ENCODE results near the gene NUDT4.
A peak's percentile ranks its signal among the peaks of the same experiment; 100 is the strongest.
"Not testable (repeated sequence)": the region's sequence is repeated elsewhere in the genome, so short reads cannot be mapped to it uniquely, and the experiment has no call there.

NUDT4 gene

DNA sequence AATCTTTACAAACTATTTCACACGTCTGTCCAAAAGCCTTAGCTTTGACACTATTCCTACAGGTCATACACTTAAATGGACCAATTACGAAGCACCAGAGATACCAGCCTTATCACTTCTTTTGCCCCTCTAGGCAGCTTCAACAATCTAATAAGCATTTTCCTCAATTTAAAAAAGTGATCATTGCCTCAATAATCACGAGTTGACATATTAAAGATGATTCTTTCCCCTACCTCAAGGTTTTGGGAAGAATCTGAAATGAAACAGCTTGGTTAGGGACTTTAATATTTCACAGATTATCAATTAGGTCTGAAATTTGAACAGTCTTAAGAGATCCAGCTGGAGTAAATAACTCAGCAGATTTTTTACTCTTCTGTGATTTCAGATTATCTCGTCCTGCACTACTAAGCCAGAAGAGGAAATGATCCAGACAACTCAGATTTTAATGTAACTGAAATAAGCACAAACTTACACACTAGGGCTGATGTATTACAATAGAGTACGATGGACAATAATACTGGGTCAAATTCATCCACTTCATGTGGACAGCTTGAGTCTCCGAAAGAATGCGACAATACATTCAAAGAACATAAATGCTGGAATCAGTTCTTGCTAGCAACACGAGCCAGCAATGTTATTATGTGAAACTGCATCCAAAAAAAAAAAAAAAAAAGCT is 48.1 kb downstream of the NUDT4 start:
- no peak for DNase-seq (ENCODE audit: extremely low read depth in 1 of 2, low read depth in 1 of 2)

DNA sequence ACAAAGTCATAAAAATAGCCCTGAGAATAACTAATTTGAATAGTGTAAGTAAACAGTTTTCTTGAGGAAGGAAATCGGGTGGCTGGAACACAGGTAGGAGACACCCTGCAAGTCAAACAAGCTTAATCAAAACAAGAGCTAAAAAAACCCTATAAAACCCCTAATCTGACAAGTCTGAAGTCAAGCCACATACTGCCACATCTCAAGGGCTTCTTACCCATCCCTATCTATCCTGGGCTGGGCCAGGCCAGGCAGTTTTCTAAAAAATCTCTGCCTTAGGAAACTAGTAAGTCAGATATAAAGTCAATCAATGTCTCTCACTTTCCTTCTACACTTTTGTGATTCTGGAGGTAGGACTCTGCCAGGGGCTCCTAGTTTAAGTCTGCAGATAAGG is 48.7 kb downstream of the NUDT4 start:
- no peak for DNase-seq (ENCODE audit: extremely low read depth in 1 of 2, low read depth in 1 of 2)

- DNase-seq (ENCODE audit: extremely low read depth in 1 of 2, low read depth in 1 of 2), result no peak
Measured at GRCh38 chr12:93427779-93428564, 50.2 kb downstream of the NUDT4 start.

- DNase-seq (ENCODE audit: extremely low read depth in 1 of 2, low read depth in 1 of 2), result no peak
Measured at GRCh38 chr12:93429448-93429847, 51.7 kb downstream of the NUDT4 start.

DNA sequence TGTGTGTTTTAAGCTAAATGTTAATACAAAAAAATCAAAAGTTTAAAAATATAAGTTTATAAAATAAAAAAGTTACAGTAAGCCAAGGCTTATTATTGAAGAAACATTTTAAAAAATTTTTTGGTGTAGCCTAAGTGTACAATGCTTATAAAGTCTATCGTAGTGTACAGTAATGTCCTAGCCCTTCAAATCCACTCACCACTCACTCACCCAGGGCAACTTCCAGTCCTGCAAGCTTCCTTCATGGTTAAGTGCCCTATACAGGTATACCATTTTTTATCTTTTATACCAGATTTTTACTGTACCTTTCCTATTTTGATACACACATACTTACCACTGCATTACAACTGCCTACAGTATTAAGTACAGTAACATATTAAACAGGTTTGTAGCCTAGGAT is 52.1 kb downstream of the NUDT4 start:
- DNase-seq (ENCODE audit: extremely low read depth in 1 of 2, low read depth in 1 of 2), result no peak

GRCh38 chr12:93430280-93430679 is 52.6 kb downstream of the NUDT4 start:
- DNase-seq (ENCODE audit: extremely low read depth in 1 of 2, low read depth in 1 of 2), result no peak

- not testable (repeated sequence) for DNase-seq (ENCODE audit: extremely low read depth in 1 of 2, low read depth in 1 of 2)
Measured at GRCh38 chr12:93432031-93432430, 54.3 kb downstream of the NUDT4 start.

DNA sequence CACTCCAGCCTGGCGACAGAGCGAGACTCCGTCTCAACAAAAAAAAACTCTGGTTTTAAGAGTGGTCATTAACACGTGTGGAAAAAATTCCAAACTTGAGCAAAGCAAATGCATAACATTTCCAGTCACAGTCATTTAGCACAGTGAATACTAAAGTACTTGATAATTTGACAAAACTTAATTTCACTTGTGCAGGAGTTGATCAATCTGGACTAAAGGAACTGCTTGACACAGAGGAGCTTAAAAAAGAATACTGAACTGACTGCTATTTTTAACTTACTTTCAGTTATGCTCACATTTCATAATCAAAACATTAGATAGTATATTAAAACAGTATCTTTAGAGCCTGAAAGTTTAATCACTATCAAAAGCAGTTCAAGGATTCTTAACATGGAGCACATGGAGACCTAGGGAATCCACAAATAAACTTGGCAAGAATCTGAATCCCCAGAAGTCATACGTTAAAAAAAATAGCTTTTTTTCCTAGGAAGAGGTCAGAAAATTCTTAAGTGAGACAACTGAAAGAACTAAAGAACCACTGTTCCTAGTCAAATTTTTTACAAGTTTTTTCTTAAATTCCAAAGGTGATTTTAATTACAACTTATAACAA is 56.6 kb downstream of the NUDT4 start:
- DNase-seq (ENCODE audit: extremely low read depth in 1 of 2, low read depth in 1 of 2), result no peak

DNA sequence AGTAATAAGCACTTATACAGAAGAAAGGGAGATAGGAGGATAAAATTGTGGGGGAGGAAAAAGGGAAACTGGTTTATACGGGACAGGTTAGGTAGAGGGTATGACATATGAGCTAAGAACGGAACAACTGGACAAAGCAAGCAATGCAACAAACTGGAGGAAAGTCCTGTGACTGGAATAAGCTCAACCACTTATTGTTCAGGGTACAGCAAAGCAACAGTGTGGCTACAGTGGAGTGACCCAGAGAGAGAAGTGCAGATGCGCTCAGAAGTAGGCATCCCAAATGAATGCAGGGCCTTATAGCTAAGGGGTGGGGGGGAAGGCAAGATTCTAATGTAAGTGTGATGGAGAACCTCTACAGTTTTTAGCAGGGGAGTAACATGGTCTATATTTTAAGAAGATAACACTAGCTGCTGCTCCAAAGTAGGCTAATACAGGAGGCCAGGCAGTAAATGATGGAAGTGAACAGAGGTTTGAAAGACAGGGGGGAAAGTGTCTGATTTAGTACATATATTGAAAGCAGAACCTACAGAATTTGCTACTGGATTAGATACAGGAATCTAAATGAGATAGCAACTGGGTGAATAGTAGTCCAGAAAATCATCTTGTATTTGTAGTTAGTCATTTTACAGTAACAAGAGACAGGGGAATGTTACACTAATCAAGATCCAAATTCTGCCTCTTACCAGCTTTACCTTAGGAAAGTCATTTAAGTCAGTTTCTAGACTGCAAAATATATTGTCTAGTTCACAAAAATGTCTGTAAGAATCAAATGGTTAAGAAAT is 60.7 kb downstream of the NUDT4 start:
- no peak for DNase-seq (ENCODE audit: extremely low read depth in 1 of 2, low read depth in 1 of 2)

DNA sequence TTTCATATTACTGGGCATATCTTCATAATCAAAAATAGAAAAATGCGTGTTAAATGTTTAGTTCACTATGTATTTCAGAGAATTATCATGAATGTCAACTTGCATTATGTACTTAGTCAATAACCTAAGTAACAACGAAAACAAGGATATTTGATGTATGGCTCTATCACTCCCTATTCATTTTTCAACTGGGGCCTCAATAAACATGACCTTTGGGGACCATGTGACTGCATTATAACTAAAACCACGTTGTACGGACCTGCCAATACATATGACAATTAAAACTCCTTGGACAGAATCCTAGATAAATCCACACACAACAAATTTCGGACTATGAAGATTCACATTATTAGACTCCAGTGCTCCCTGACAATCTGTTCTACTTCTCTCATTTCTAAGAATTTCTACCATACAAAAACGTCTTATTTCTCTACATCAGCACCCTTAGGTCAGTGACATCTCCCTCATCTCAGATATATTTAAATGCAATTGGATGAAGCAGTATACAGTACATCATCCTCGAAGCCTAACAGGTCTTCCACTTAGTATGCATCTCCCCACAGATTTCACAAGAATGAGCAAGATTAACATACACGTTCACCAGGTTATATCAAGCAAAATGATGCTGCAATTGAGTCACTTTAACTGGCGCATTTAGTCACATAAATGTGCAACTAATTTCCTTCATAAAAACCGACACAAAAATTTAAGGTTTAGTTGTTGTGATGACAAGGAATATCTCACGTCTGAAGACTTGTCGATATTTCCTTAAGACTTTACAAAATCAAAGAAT is 62.5 kb downstream of the NUDT4 start:
- no peak for DNase-seq (ENCODE audit: extremely low read depth in 1 of 2, low read depth in 1 of 2)

GRCh38 chr12:93441081-93441616 is 63.4 kb downstream of the NUDT4 start:
- peak in 1 of 2 donors; percentile 11 for DNase-seq (ENCODE audit: extremely low read depth in 1 of 2, low read depth in 1 of 2)

GRCh38 chr12:93441617-93442410 is 64.1 kb downstream of the NUDT4 start, which contains the start of gene UBE2N:
UBE2N (minus strand) TSS chr12:93441947; CDS start chr12:93441884, 63 bp downstream.
- DNase-seq (ENCODE audit: extremely low read depth in 1 of 2, low read depth in 1 of 2), result peak; percentile 86 to 95

DNA sequence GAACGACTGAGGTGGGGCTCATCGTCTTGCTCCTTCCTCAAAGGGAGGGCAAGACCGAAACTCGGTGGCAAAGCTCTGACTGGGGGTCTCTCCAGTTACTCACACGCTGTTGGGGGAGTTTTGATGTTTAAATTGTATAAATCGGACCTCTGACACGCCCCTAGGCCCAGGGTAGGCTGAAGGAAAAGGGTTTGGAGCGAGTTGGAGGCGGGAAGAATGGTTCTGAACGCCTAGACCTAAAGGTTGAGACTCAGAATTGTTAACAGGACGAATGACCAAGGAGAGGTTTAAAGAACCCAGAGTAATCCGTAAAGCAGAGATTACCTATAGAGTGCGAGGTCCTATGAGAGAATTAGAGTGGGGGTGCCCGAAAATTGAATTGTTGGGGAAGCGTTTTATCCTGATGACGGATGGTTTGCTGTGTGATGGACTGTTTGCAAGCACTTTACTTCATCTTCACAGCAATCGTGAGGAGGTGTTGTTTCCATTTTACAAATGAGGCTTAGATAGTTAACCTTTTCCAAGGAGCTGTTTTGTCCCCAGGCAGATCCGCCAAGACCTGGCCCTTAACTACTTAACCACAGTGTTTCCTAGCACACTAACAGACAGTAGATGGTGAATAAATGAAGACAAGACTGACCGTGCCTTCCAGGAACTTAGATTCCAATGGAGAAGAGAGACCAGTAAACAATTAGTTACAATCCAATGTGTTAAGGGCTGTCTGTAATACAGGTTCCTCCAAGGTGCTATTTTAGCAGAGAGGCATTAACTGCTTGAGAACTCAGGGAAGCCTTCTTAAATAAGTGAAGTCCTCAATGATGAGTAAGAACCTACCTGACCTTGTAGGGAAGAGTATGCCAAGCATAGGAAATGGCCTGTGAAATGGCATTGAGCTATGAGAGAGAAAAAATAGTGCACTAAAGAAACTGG is 65.0 kb downstream of the NUDT4 start:
- no peak for DNase-seq (ENCODE audit: extremely low read depth in 1 of 2, low read depth in 1 of 2)

- DNase-seq (ENCODE audit: extremely low read depth in 1 of 2, low read depth in 1 of 2), result no peak
Measured at GRCh38 chr12:93443576-93443975, 65.9 kb downstream of the NUDT4 start.

- DNase-seq (ENCODE audit: extremely low read depth in 1 of 2, low read depth in 1 of 2), result no peak
Measured at GRCh38 chr12:93447555-93448290, 70.0 kb downstream of the NUDT4 start.

- no peak for DNase-seq (ENCODE audit: extremely low read depth in 1 of 2, low read depth in 1 of 2)
Measured at GRCh38 chr12:93448796-93449195, 71.1 kb downstream of the NUDT4 start.

GRCh38 chr12:93449277-93449676 is 71.6 kb downstream of the NUDT4 start:
- DNase-seq (ENCODE audit: extremely low read depth in 1 of 2, low read depth in 1 of 2), result no peak

All from activated CD8-positive, alpha-beta memory T cell treated with anti-CD3 and anti-CD28 coated beads for 1 hour (primary cell).